Kasumi-1 (cell line): Measurements from ENCODE around the gene FBXL17.
"Not testable (repeated sequence)": the region's sequence is repeated elsewhere in the genome, so short reads cannot be mapped to it uniquely, and the experiment has no call there.

Experiments used
- DNase-seq, 2 experiments: peaks; one replicate each; lab custom pipeline; 2025; lab: John Stamatoyannopoulos, UW

FBXL17 gene

GRCh38 chr5:108303611-108304010 is 78.3 kb downstream of the FBXL17 start:
- DNase-seq = no peak

GRCh38 chr5:108303086-108303485 is 78.8 kb downstream of the FBXL17 start:
- peak in 1 of 2 experiments; percentile 6 for DNase-seq

- no peak for DNase-seq
Observed at GRCh38 chr5:108297042-108297601, 84.8 kb downstream of the FBXL17 start.

GRCh38 chr5:108295578-108296368 is 86.1 kb downstream of the FBXL17 start:
- DNase-seq = no peak

- no peak for DNase-seq
Observed at GRCh38 chr5:108280960-108281569, 100.8 kb downstream of the FBXL17 start.

DNA sequence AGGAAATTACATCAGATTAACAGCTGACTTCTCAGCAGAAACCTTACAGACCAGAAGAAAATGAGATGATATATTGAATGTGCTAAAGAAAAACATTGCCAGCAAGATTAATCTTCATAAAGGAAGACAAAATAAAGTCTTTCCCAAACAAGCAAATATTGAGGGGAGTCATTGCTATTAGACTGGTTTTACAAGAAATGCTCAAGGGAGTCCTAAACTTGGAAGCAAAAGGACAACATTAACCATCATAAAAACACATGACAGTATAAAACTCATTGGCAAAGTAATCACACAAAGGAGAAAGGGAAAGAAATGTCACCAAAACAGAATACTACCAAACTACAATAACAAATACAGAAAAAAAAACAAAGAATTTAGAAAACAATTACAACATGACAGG is 101.7 kb downstream of the FBXL17 start:
- no peak for DNase-seq

- no peak for DNase-seq
Observed at GRCh38 chr5:108278285-108279240, 103.3 kb downstream of the FBXL17 start.

DNA sequence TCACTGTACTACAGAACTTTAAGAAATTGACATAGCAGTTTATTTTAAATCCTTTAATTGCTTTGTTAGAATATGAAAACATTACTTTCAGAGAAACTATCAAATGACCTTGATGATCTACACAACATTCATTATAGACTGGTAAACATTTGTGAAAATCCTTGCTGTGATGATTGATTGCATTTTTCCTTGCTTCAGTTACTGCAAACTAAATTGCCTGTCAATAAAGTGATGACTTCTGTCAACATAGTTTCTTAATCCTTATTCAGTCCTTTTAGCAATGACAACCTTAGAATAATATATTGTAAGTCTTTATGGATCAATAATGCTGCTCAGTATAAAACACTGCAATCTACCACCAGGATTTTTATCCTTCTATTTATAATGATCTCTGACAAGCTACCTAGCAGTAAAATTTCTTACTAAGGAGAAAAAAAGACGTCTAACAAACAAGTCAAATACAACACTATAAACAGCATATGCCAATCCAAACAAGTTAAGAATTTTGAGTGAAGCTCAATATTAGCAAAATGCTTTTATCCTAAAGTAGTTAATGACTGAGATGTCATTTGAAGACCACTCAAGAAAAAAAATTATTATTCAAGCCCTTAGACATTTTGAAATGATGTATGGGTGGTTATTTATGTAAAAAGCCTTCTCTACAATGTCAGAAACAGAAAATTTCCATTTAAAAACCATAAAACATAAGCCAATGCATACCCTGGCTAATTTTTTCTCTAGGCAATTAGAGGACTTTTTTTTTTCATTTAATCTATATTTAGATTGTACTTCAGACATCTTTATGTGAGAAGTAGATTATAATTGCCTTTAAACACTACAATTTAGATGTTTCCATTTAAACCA is 105.5 kb downstream of the FBXL17 start:
- DNase-seq = no peak

GRCh38 chr5:108274080-108274479 is 107.8 kb downstream of the FBXL17 start:
- not testable (repeated sequence) for DNase-seq

- DNase-seq = no peak
Observed at GRCh38 chr5:108271127-108271526, 110.8 kb downstream of the FBXL17 start.

GRCh38 chr5:108266242-108266641 is 115.7 kb downstream of the FBXL17 start:
- no peak for DNase-seq

- DNase-seq = no peak
Observed at GRCh38 chr5:108264533-108264932, 117.4 kb downstream of the FBXL17 start.

GRCh38 chr5:108263338-108263737 is 118.6 kb downstream of the FBXL17 start:
- no peak for DNase-seq

- no peak for DNase-seq
Observed at GRCh38 chr5:108260858-108261170, 121.1 kb downstream of the FBXL17 start.

DNA sequence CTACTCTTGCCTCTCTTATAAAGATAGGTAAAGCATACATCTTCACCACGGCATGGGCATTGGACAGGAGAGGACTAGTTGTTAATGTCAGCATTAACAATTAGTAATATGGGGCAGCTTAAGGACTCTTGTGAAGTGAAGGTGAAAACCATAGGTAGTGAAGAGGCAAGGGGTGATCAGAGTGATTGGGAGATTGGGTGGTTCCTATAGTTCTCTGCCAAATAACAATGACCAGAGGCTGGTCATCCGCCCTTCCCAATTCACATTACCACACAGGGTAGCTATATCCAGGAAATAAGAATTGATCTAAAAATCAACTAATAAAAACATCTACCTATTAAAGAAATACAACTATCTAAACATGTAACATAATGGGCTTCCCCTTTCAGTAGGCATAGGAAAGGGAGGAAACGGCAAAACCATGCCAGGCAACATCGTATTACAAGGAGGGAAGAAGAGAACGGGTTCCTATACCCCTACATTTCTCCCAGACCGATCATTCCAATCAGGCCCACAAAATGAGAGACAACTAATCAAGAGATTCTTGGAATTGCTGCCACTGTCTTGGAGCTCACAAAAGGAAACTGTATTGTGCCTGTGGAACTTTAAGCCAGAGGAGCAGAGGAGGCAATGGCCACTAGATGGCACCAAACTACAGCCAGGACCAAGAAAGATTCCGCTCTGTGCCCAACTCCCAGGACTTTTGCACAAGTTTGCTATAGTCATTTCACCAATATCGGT is 121.6 kb downstream of the FBXL17 start:
- DNase-seq = peak; percentile 88 to 94

DNA sequence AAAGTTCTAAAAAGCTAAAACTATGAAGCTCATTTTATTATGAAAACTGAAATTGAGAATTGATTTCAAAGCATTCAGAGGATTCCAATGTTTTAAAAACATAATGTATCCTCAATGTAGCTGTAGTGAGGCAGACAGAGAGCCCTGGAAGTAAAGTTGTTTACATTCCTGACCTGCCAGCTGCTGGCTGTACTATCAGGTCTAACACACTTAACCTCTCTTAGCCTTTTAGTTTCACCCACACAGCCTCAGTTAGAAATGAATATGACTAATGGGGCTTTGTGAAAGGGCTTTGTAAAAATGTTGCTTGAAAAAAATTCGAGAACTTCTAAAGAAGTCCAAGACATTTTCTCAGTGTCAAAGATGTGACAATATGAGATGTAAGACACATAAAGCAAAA is 122.6 kb downstream of the FBXL17 start:
- DNase-seq = no peak

DNA sequence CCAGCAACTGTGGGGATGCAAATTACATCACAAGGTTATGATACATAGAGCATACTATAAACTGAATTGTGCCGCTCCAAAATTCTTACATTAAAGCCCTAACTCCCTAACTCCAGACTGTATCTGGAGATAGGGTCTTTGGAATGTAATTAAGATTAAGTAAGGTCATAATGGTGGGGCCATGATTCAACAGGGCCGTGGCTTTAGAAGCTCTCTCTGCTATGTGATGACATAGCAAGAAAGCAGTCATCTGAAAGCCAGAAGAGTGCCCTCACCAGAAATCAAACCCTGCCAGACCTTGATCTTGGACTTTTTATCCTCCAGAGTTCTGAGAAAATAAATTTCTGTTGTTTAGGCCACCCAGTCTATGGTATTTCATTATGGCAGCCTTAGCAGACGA is 123.9 kb downstream of the FBXL17 start:
- no peak for DNase-seq

- DNase-seq = no peak
Observed at GRCh38 chr5:108255468-108255867, 126.4 kb downstream of the FBXL17 start.

DNA sequence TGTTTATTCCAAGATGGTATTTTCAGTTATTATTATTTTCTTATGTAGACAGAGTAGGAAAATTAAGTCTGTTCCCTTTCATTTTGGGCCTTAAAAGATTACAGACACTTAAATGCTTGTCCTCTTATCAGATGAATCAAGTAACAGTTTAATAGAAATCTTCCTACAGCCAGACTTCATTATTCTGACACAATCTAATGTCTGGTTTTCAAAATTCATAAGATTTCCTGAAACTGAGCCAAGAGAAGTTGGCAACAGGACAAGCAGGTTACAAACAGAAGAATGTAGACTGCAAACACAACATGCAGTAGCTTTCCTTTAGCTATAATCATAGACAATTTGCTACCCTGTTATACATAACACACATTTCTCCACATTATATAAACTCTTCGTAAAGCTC is 130.5 kb downstream of the FBXL17 start:
- no peak for DNase-seq

DNA sequence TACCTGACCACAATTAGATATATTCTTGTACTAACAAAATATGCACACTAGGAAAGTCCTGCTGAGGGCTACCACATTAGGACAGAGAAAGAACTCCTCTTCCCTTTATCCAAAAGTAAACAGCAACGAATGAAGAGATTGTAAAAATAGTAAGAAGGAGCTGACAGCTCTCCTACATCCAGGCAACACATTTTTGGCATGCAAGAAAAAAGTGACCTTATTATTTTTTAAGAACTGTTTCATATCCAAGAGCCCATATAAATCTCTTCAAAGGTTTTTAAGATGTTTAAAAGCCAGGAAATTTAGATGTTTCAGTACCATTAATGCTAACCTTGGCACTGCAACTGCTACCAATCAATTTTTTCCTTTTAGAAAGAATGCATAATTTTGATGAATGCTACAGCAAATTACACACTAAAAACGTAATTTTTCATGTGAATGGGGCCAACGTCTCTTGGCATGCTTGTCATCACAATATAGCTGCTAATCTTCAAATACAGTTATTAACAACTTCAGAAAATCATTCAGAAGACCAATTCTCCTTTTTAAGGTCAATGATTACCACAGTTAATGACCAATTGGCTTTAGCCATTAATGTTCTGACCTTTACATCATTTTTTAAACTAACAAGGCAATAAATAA is 132.0 kb downstream of the FBXL17 start:
- DNase-seq = no peak
